GM12891 (cell line): Measurements from ENCODE around the gene MYO5B.

Experiments used
- POLR2A ChIP-seq: IDR thresholded peaks from 2 replicates; pipeline ENCODE4 v1.6.1; 2011; ENCODE audit warnings: low read depth, low read length, control low read depth
- POLR2AphosphoS5 ChIP-seq: IDR thresholded peaks from 2 replicates; pipeline ENCODE4 v1.6.1; 2011; ENCODE audit warnings: low read depth, low read length, control low read depth
- SPI1 ChIP-seq: IDR thresholded peaks from 2 replicates; pipeline ENCODE4 v1.6.1; 2011; ENCODE audit warnings: low read depth, low read length, control low read depth
- TAF1 ChIP-seq: IDR thresholded peaks from 2 replicates; pipeline ENCODE4 v1.6.1; 2011; ENCODE audit warnings: low read depth, low read length, control low read depth

GRCh38 chr18:49988733-49989132 is 206.2 kb downstream of the MYO5B start:
- TF ChIP-seq POLR2AphosphoS5, result no peak
- TF ChIP-seq POLR2A, result no peak
- no peak for TF ChIP-seq TAF1
- no peak for TF ChIP-seq SPI1
